NB4 (cell line): ENCODE data around the gene PCDH12.

Experiments used
- DNase-seq: peaks from one replicate; pipeline ENCODE4 v3.0.0; 2010; ENCODE audit warnings: low read depth
- H3K4me3 ChIP-seq: one replicate; pipeline ENCODE4 v1.5.1; 2011; ENCODE audit warnings: mild to moderate bottlenecking, low read depth, low read length, moderate library complexity
- CTCF ChIP-seq: IDR thresholded peaks from one replicate; pipeline ENCODE4 v1.5.1; 2012; ENCODE audit warnings: low read depth, low read length
- MAX ChIP-seq: IDR thresholded peaks from 2 replicates; pipeline ENCODE4 v1.6.1; 2011; ENCODE audit warnings: low read depth, low read length
- MYC ChIP-seq: IDR thresholded peaks from 2 replicates; pipeline ENCODE4 v1.6.1; 2011; ENCODE audit warnings: low read depth, low read length
- POLR2A ChIP-seq: IDR thresholded peaks from 2 replicates; pipeline ENCODE4 v1.6.1; 2011; ENCODE audit warnings: mild to moderate bottlenecking; ENCODE audit not compliant: insufficient read length; ENCODE audit errors: extremely low read depth

PCDH12 gene

GRCh38 chr5:141958113-141958512 lies at the start of gene PCDH12:
Gene PCDH12 (minus strand): TSS chr5:141958202. CDS start chr5:141957851, 351 bp downstream.
- H3K4me3 ChIP-seq: no peak within 1 kb of the TSS
- TF ChIP-seq MYC (no peak), CTCF (no peak), POLR2A (no peak), MAX (no peak)
- DNase-seq: peak; percentile 39

GRCh38 chr5:142007237-142007544 lies 49.2 kb upstream of the PCDH12 start:
- H3K4me3 ChIP-seq: no peak overlapping the region
- TF ChIP-seq POLR2A: no peak
- no peak for DNase-seq

- no peak overlapping the region for H3K4me3 ChIP-seq
- TF ChIP-seq MYC (no peak), MAX (no peak), POLR2A (no peak), CTCF (no peak)
- DNase-seq: peak; percentile 31
These were observed 48.6 kb upstream of the PCDH12 start for GRCh38 chr5:142006363-142007236.

- no peak for DNase-seq
- no peak for TF ChIP-seq CTCF
- TF ChIP-seq MYC: no peak
- no peak for TF ChIP-seq POLR2A
- TF ChIP-seq MAX: no peak
- H3K4me3 ChIP-seq: no peak overlapping the region
These were observed 45.3 kb upstream of the PCDH12 start for GRCh38 chr5:142003266-142003800.

GRCh38 chr5:142000704-142001484 lies 42.9 kb upstream of the PCDH12 start:
- no peak for TF ChIP-seq MAX
- peak; percentile 23 for TF ChIP-seq CTCF
- peak; percentile 25 for DNase-seq
- H3K4me3 ChIP-seq: no peak overlapping the region

GRCh38 chr5:142000173-142000572 lies 42.2 kb upstream of the PCDH12 start:
- DNase-seq: no peak
- H3K4me3 ChIP-seq: no peak overlapping the region
- TF ChIP-seq MAX (no peak), POLR2A (no peak), CTCF (no peak), MYC (no peak)
